Middle frontal gyrus (tissue), 1 donor: ENCODE measurements around the gene TRPM5.
"Not testable (repeated sequence)": the region's sequence is repeated elsewhere in the genome, so short reads cannot be mapped to it uniquely, and the experiment has no call there.

Experiments
- DNase-seq: peaks from one replicate; pipeline ENCODE4 v3.0.0-alpha.2; 2015; ENCODE audit warnings: low spot score; ENCODE audit errors: extremely low spot score

The TRPM5 gene

GRCh38 chr11:2443881-2444820 is at the start of gene TRPM5:
Gene TRPM5, minus strand, starts transcription at chr11:2444514. Its CDS starts 21,478 bp downstream, at chr11:2423036.
- no peak for DNase-seq

GRCh38 chr11:2489083-2489482 is 44.8 kb upstream of the TRPM5 start:
- DNase-seq = no peak

GRCh38 chr11:2488004-2488403 is 43.7 kb upstream of the TRPM5 start:
- no peak for DNase-seq

- DNase-seq = no peak
These were observed 40.3 kb upstream of the TRPM5 start for GRCh38 chr11:2484576-2485125.

- no peak for DNase-seq
These were observed 39.1 kb upstream of the TRPM5 start for GRCh38 chr11:2483426-2483825.

GRCh38 chr11:2482745-2483144 is 38.4 kb upstream of the TRPM5 start:
- DNase-seq = no peak

- no peak for DNase-seq
These were observed 37.9 kb upstream of the TRPM5 start for GRCh38 chr11:2482204-2482603.

- no peak for DNase-seq
These were observed 36.9 kb upstream of the TRPM5 start for GRCh38 chr11:2481253-2481652.

GRCh38 chr11:2480874-2481220 is 36.5 kb upstream of the TRPM5 start:
- no peak for DNase-seq

GRCh38 chr11:2480067-2480873 is 36.0 kb upstream of the TRPM5 start:
- not testable (repeated sequence) for DNase-seq

- DNase-seq = no peak
These were observed 33.6 kb upstream of the TRPM5 start for GRCh38 chr11:2477936-2478335.

GRCh38 chr11:2477254-2477653 is 32.9 kb upstream of the TRPM5 start:
- DNase-seq = no peak

GRCh38 chr11:2475136-2475918 is 31.0 kb upstream of the TRPM5 start:
- DNase-seq = no peak

- no peak for DNase-seq
These were observed 30.0 kb upstream of the TRPM5 start for GRCh38 chr11:2474059-2474901.

- DNase-seq = no peak
These were observed 29.2 kb upstream of the TRPM5 start for GRCh38 chr11:2473361-2474058.

- no peak for DNase-seq
These were observed 28.3 kb upstream of the TRPM5 start for GRCh38 chr11:2472428-2473186.

- DNase-seq = no peak
These were observed 27.4 kb upstream of the TRPM5 start for GRCh38 chr11:2471804-2472096.

- DNase-seq = no peak
These were observed 26.9 kb upstream of the TRPM5 start for GRCh38 chr11:2471048-2471803.
